Hepatocyte (in vitro differentiated cells): ENCODE data around the gene PAH. TPM values are rescaled to one million over a fixed set of nuclear protein-coding genes. Genes with fewer than 3 reads are reported as not detected.
A peak's percentile ranks its signal among the peaks of the same experiment; 100 is the strongest.

Experiments
- DNase-seq: peaks from one replicate; pipeline ENCODE4 v3.0.0-alpha.2; 2016; ENCODE audit warnings: low spot score
- H2AFZ ChIP-seq: fragments of 200-600 bp; sonication (generic); 2 replicates; pipeline ENCODE4 v1.6.0; 2016; ENCODE audit warnings: antibody characterized with exemption, mild to moderate bottlenecking
- H3K27ac ChIP-seq: fragments of 200-600 bp; sonication (generic); 2 replicates; pipeline ENCODE4 v1.5.1; 2016; ENCODE audit warnings: mild to moderate bottlenecking
- H3K27me3 ChIP-seq: fragments of 200-600 bp; sonication (generic); 2 replicates; pipeline ENCODE4 v1.6.1; 2016
- H3K36me3 ChIP-seq: fragments of 200-600 bp; sonication (generic); replicated peaks from 2 replicates; pipeline ENCODE4 v1.5.1; 2016; ENCODE audit warnings: low read depth; ENCODE audit not compliant: insufficient read depth
- H3K4me1 ChIP-seq: fragments of 200-600 bp; sonication (generic); 2 replicates; pipeline ENCODE4 v1.5.1; 2016; ENCODE audit warnings: mild to moderate bottlenecking, moderate library complexity; ENCODE audit not compliant: insufficient read depth
- H3K4me2 ChIP-seq: fragments of 200-600 bp; sonication (generic); 2 replicates; pipeline ENCODE4 v1.6.0; 2016
- H3K4me3 ChIP-seq: fragments of 200-600 bp; sonication (generic); 2 replicates; pipeline ENCODE4 v1.5.1; 2016; ENCODE audit warnings: mild to moderate bottlenecking
- H3K79me2 ChIP-seq: fragments of 200-600 bp; sonication (generic); 2 replicates; pipeline ENCODE4 v1.6.0; 2017; ENCODE audit warnings: mild to moderate bottlenecking
- H3K9me2 ChIP-seq: fragments of 200-600 bp; sonication (generic); replicated peaks from 2 replicates; pipeline ENCODE4 v1.6.0; 2017; ENCODE audit warnings: mild to moderate bottlenecking; ENCODE audit not compliant: insufficient read depth
- H3K9me3 ChIP-seq: fragments of 200-600 bp; sonication (generic); 2 replicates; pipeline ENCODE4 v1.5.1; 2016; ENCODE audit warnings: low read depth, mild to moderate bottlenecking
- H4K20me1 ChIP-seq: fragments of 200-600 bp; sonication (generic); 2 replicates; pipeline ENCODE4 v1.6.0; 2016; ENCODE audit warnings: mild to moderate bottlenecking; ENCODE audit not compliant: insufficient read depth, poor library complexity, severe bottlenecking
- CTCF ChIP-seq: fragments of 200-600 bp; sonication (generic); IDR thresholded peaks from 2 replicates; pipeline ENCODE4 v1.5.1; 2016; ENCODE audit warnings: antibody characterized with exemption, mild to moderate bottlenecking; ENCODE audit not compliant: poor library complexity
- EZH2 ChIP-seq: fragments of 200-600 bp; sonication (generic); IDR thresholded peaks from 2 replicates; pipeline ENCODE4 v1.6.1; 2016; ENCODE audit warnings: antibody characterized with exemption, mild to moderate bottlenecking, borderline replicate concordance
- EZH2phosphoT487 ChIP-seq: fragments of 200-600 bp; sonication (generic); IDR thresholded peaks from one replicate; pipeline ENCODE4 v1.6.1; 2018; ENCODE audit warnings: antibody characterized with exemption, mild to moderate bottlenecking, low read depth, moderate library complexity; ENCODE audit not compliant: unreplicated experiment, severe bottlenecking
- WGBS: methylation state at CpG from one replicate; pipeline ENCODE4 v1.1.6; 2016; ENCODE audit warnings: low lambda C conversion rate; ENCODE audit errors: missing lambda C conversion rate; 5-methylcytosine and 5-hydroxymethylcytosine counted together
- polyA plus RNA-seq: library from polyadenylated mRNA; unstranded; fragments of >200 nt; fragmentation: Nextera tagmentation; extraction: Ambion mirVana; gene quantifications from 2 replicates; pipeline ENCODE4 v1.2.1, GENCODE V29; 2016
- total RNA-seq: library from RNA; depleted of rRNA; stranded (reverse); fragments of >200 nt; gene quantifications from 2 replicates; pipeline ENCODE4 v1.2.3, GENCODE V29; 2014

Gene PAH
- total and polyA plus RNA-seq, 2 experiments from 2014 or later = 76.1 to 203 TPM

DNA sequence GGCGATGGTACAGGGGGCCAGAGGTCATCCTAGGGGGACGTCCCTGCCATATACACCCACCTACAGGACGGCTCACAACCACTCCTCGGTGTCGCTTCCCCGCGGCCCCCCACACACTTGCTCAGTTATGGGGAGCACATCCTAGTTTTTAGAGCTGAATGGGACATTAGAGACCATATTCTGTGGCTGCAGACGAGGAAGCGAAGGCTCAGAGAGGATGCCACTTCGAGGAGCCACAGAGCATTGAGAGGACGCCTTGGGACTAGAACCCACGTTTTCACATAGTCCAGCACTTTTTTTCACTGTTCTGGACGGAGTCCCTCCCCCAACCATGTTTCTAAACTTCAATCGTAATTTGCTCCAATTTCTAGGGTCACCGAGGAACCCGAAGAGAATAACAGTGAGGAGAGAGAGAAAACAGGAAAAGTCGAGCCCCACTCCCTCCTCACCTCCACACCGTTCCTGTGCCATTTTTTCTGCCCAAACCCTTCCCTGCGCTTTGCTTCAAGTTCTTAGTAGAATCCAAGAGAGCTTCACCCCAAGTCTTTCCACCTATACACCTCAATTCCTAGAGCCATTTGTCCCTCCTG is 39.8 kb upstream of the PAH start:
- H4K20me1 ChIP-seq = no peaks in the 10 kb centered on the region
- H3K4me2 ChIP-seq = peak overlapping the region; percentile 93
- H2AFZ ChIP-seq = no peak overlapping the region
- peaks cover 14% of the 10 kb centered on the region for H3K4me1 ChIP-seq
- no peak for TF ChIP-seq EZH2phosphoT487
- no peak for TF ChIP-seq CTCF
- TF ChIP-seq EZH2 = no peak
- no peaks in the 10 kb centered on the region for H3K79me2 ChIP-seq
- no peak overlapping the region for H3K27ac ChIP-seq
- no peak overlapping the region for H3K4me3 ChIP-seq
- H3K9me2 ChIP-seq = no peaks in the 10 kb centered on the region
- peaks cover 97% of the 10 kb centered on the region for H3K27me3 ChIP-seq
- H3K36me3 ChIP-seq = no peaks in the 10 kb centered on the region
- 5% methylated on average over 19 of the region's 19 CpGs for WGBS
- H3K9me3 ChIP-seq = no peaks in the 10 kb centered on the region
- DNase-seq = no peak

GRCh38 chr12:102955926-102956737 is 39.1 kb upstream of the PAH start:
- H3K27ac ChIP-seq = no peak overlapping the region
- H3K4me2 ChIP-seq = peak overlapping the region; percentile 93
- WGBS = 6% methylated on average over 46 of the region's 50 CpGs
- H3K36me3 ChIP-seq = no peaks in the 10 kb centered on the region
- no peaks in the 10 kb centered on the region for H3K9me3 ChIP-seq
- TF ChIP-seq CTCF (no peak), EZH2 (peak; percentile 79)
- no peaks in the 10 kb centered on the region for H3K79me2 ChIP-seq
- DNase-seq = peak; percentile 34
- H3K9me2 ChIP-seq = no peaks in the 10 kb centered on the region
- H3K27me3 ChIP-seq = peaks cover 97% of the 10 kb centered on the region
- no peak overlapping the region for H3K4me3 ChIP-seq
- no peaks in the 10 kb centered on the region for H4K20me1 ChIP-seq
- H2AFZ ChIP-seq = no peak overlapping the region
- H3K4me1 ChIP-seq = peaks cover 14% of the 10 kb centered on the region

- DNase-seq = no peak
- Histone ChIP-seq H3K79me2 (no peaks in the 10 kb centered on the region), H3K9me3 (no peaks in the 10 kb centered on the region), H3K27ac (no peak overlapping the region), H3K4me1 (peaks cover 17% of the 10 kb centered on the region), H3K27me3 (peaks cover 96% of the 10 kb centered on the region), H3K36me3 (no peaks in the 10 kb centered on the region), H3K4me3 (no peak overlapping the region), H4K20me1 (no peaks in the 10 kb centered on the region), H3K4me2 (no peak overlapping the region), H2AFZ (no peak overlapping the region), H3K9me2 (no peaks in the 10 kb centered on the region)
- TF ChIP-seq EZH2phosphoT487 = no peak
- no peak for TF ChIP-seq EZH2
- no peak for TF ChIP-seq CTCF
- WGBS = 63% methylated on average over 1 of the region's 1 CpG
Observed at GRCh38 chr12:102954134-102954533, 37.1 kb upstream of the PAH start.
